Subcutaneous adipose tissue (tissue), 4 donors: ENCODE data around the gene PITPNC1. TPM values are rescaled to one million over a fixed set of nuclear protein-coding genes. Genes with fewer than 3 reads are reported as not detected.

Source experiments
- total RNA-seq, 4 donors: library from RNA; depleted of rRNA; stranded (reverse); fragments of >200 nt; gene quantifications; one replicate each; pipeline ENCODE4 v1.1.0, GENCODE V29; 2016
- TF ChIP-seq, protein P1 (sequence below): fragments of 450-650 bp; IDR thresholded peaks from one replicate; pipeline ENCODE4 v1.5.1; 2016; ENCODE audit warnings: low read depth, mild to moderate bottlenecking, control low read depth, antibody characterized with exemption, moderate library complexity

The PITPNC1 gene
- total RNA-seq, 4 donors from 2014 or later, result 12.1 to 26.8 (median 18.2) TPM

- TF ChIP-seq, protein P1, sequence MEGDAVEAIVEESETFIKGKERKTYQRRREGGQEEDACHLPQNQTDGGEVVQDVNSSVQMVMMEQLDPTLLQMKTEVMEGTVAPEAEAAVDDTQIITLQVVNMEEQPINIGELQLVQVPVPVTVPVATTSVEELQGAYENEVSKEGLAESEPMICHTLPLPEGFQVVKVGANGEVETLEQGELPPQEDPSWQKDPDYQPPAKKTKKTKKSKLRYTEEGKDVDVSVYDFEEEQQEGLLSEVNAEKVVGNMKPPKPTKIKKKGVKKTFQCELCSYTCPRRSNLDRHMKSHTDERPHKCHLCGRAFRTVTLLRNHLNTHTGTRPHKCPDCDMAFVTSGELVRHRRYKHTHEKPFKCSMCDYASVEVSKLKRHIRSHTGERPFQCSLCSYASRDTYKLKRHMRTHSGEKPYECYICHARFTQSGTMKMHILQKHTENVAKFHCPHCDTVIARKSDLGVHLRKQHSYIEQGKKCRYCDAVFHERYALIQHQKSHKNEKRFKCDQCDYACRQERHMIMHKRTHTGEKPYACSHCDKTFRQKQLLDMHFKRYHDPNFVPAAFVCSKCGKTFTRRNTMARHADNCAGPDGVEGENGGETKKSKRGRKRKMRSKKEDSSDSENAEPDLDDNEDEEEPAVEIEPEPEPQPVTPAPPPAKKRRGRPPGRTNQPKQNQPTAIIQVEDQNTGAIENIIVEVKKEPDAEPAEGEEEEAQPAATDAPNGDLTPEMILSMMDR, result no peak
Observed at GRCh38 chr17:67376415-67376736, 705 bp upstream of the PITPNC1 start.

DNA sequence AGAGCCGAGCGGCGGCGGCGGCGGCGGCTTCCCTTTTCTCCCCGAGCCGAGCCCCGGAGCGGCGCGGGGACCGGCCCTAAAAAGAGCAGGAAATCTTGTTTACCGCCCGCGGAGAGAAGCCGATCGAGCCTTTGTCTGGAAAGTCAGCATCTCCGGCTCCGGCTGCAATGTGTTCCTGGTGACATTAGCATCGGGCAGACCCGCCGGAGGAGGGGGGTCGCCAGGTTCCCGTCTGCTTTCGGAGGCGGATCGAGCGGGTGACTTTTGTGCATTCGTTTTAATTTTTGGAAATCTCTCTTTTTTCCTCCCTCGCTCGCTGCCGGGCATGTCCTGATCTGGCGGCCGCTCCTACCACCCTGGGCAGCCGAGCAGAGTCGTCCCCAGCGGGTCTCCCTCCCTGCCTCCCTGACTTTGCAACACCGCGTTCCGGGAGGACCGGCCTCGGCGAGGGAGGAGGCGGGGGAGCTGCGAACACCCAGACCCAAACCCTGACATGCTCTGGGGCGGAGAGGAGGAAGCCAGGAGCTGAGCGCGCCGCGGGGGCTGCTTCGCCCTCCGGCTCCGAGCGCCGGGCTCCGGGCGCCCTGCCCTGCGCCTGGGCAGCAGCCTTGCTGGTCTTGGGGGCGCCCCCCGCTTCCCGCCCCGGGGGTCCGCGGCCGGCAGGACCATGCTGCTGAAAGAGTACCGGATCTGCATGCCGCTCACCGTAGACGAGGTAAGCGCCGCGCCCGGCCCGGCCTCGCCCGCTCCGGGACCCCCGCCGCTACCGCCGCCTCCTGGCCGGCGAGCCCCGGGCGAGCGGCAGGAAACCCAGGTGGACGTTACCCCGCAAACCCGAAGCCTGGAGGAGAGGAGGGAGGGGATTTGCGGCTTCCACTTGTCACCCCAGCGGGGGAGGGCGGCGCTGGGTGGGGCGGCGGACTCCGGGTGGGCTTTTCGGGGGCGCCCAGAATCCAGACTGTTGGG is 690 bp downstream of the PITPNC1 start:
- TF ChIP-seq, protein P1, result no peak

- TF ChIP-seq, protein P1, result no peak
Observed at GRCh38 chr17:67378454-67379250, 1.6 kb downstream of the PITPNC1 start.

GRCh38 chr17:67379251-67379630 is 2.2 kb downstream of the PITPNC1 start:
- TF ChIP-seq, protein P1, result no peak

DNA sequence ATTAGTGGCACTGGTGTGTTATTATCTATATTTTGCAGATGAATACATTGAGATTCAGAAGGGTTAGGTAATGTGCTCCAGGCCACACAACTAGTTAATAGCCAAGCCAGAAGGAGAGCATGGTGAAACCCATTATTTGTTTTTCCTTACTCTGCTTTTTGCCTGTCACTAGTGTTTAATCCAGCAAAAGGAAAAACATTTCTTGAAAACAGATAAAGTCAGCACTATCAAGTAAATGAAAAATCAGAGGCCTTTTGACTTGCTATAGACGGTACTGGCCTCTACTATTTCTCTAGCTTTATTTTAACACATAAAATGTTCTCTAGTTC is 4.8 kb downstream of the PITPNC1 start:
- TF ChIP-seq, protein P1, result no peak

- TF ChIP-seq, protein P1, result no peak
Observed at GRCh38 chr17:67385122-67385988, 8.3 kb downstream of the PITPNC1 start.
